ENCODE measurements around the gene CYP17A1.

Gene CYP17A1

DNA sequence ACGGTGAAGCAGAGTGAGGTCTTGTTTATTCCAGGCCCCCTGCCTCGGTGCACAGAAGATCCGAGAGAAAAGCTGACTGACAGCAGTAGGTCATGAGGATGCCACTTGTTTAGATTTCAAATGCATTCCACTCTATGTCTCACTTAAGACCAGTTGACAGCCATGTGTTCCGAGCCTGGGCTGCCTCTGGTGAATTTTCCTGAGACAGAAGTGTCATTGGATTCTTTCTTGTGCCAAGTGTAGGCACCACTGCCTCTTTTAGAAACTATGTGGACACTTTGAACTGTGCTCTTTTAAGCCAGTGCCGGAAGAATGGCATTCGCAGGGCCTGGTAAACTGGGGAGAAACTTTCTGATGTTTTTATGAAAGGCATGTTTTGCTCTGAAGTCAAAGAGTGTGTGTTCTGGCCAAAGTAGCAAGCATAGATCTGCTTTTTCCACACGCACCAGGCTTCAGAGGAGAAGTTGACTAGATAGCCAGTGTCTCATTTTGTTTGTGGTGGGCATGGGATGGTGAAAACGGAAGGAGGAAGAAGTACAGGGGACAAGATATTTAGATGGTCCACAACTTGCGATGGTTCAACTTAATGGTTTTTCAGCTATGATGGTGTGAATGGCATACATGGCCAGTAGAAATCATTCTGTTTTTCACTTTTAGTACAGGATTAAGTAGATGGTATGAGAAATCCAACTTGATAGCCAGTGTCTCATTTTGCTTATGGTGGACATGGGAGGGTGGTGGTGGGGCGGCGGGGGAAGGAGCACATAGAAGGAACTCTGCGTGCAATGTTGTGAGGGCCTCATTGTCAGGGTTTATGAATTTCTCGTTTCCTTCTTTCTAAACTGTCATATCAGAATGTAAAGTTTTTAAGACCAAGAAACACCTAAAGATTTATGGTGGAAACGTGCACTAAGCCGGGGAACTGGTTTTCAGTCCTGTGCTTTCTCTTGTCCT lies 41.5 kb downstream of the CYP17A1 start:
- peaks cover 12% of the 10 kb centered on the region for H3K4me1 ChIP-seq (ENCODE audit: control insufficient read depth, insufficient read depth, low read length, poor library complexity, severe bottlenecking)
- H3K27me3 ChIP-seq (replicated peaks; ENCODE audit: control insufficient read depth, insufficient read depth, low read length, poor library complexity, severe bottlenecking): no peaks in the 10 kb centered on the region
- peaks cover 29% of the 10 kb centered on the region for H3K36me3 ChIP-seq (ENCODE audit: control insufficient read depth, insufficient read depth, low read length)
- no peak overlapping the region for H3K4me3 ChIP-seq (ENCODE audit: insufficient read depth, low read depth, low read length, poor library complexity, severe bottlenecking)
- DNase-seq: no peak
- no peak overlapping the region for H3K27ac ChIP-seq (ENCODE audit: insufficient read depth, low read length, poor library complexity, severe bottlenecking)
- H3K9me3 ChIP-seq (ENCODE audit: control insufficient read depth, low read length): no peaks in the 10 kb centered on the region

GRCh38 chr10:102791754-102792395 lies 45.3 kb downstream of the CYP17A1 start:
- no peak overlapping the region for H3K27ac ChIP-seq (ENCODE audit: insufficient read depth, low read length, poor library complexity, severe bottlenecking)
- H3K4me1 ChIP-seq (ENCODE audit: control insufficient read depth, insufficient read depth, low read length, poor library complexity, severe bottlenecking): peaks cover 11% of the 10 kb centered on the region
- H3K9me3 ChIP-seq (ENCODE audit: control insufficient read depth, low read length): no peaks in the 10 kb centered on the region
- no peaks in the 10 kb centered on the region for H3K27me3 ChIP-seq (replicated peaks; ENCODE audit: control insufficient read depth, insufficient read depth, low read length, poor library complexity, severe bottlenecking)
- H3K36me3 ChIP-seq (ENCODE audit: control insufficient read depth, insufficient read depth, low read length): peaks cover 3% of the 10 kb centered on the region
- H3K4me3 ChIP-seq (ENCODE audit: insufficient read depth, low read depth, low read length, poor library complexity, severe bottlenecking): no peak overlapping the region
- no peak for DNase-seq

DNA sequence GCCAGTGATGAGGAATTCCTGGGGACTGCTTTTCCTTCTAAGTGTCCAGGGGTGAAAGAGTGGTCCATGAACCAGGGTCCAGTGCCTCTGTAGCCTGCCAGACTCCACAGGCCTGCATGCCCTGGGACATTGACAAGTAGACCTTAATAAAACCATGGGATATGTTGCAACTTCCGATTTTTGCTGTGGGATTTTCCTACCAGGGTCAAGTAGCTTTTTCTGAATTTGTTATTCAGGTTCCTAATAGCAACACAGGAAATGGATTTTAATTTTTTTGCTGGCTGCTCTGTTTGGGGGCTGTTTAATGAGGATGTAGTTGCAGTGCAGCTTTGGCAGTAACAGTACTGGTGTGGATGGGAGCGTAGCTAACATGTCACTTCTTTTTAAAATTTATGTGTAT lies 51.4 kb downstream of the CYP17A1 start:
- Histone ChIP-seq H3K9me3 (ENCODE audit: control insufficient read depth, low read length) (no peaks in the 10 kb centered on the region), H3K27me3 (replicated peaks; ENCODE audit: control insufficient read depth, insufficient read depth, low read length, poor library complexity, severe bottlenecking) (no peaks in the 10 kb centered on the region), H3K27ac (ENCODE audit: insufficient read depth, low read length, poor library complexity, severe bottlenecking) (no peak overlapping the region), H3K36me3 (ENCODE audit: control insufficient read depth, insufficient read depth, low read length) (peaks cover 6% of the 10 kb centered on the region), H3K4me1 (ENCODE audit: control insufficient read depth, insufficient read depth, low read length, poor library complexity, severe bottlenecking) (no peaks in the 10 kb centered on the region), H3K4me3 (ENCODE audit: insufficient read depth, low read depth, low read length, poor library complexity, severe bottlenecking) (no peak overlapping the region)
- DNase-seq: no peak

- H3K4me1 ChIP-seq (ENCODE audit: control insufficient read depth, insufficient read depth, low read length, poor library complexity, severe bottlenecking): no peaks in the 10 kb centered on the region
- no peak overlapping the region for H3K4me3 ChIP-seq (ENCODE audit: insufficient read depth, low read depth, low read length, poor library complexity, severe bottlenecking)
- H3K36me3 ChIP-seq (ENCODE audit: control insufficient read depth, insufficient read depth, low read length): peaks cover 9% of the 10 kb centered on the region
- H3K27ac ChIP-seq (ENCODE audit: insufficient read depth, low read length, poor library complexity, severe bottlenecking): no peak overlapping the region
- no peak for DNase-seq
- H3K9me3 ChIP-seq (ENCODE audit: control insufficient read depth, low read length): no peaks in the 10 kb centered on the region
- no peaks in the 10 kb centered on the region for H3K27me3 ChIP-seq (replicated peaks; ENCODE audit: control insufficient read depth, insufficient read depth, low read length, poor library complexity, severe bottlenecking)
These were observed 53.6 kb downstream of the CYP17A1 start for GRCh38 chr10:102783568-102783967.

- Histone ChIP-seq H3K9me3 (ENCODE audit: control insufficient read depth, low read length) (no peaks in the 10 kb centered on the region), H3K27ac (ENCODE audit: insufficient read depth, low read length, poor library complexity, severe bottlenecking) (no peak overlapping the region), H3K36me3 (ENCODE audit: control insufficient read depth, insufficient read depth, low read length) (peaks cover 9% of the 10 kb centered on the region), H3K27me3 (replicated peaks; ENCODE audit: control insufficient read depth, insufficient read depth, low read length, poor library complexity, severe bottlenecking) (no peaks in the 10 kb centered on the region), H3K4me3 (ENCODE audit: insufficient read depth, low read depth, low read length, poor library complexity, severe bottlenecking) (no peak overlapping the region), H3K4me1 (ENCODE audit: control insufficient read depth, insufficient read depth, low read length, poor library complexity, severe bottlenecking) (no peaks in the 10 kb centered on the region)
- no peak for DNase-seq
These were observed 54.3 kb downstream of the CYP17A1 start for GRCh38 chr10:102782673-102783551.

DNA sequence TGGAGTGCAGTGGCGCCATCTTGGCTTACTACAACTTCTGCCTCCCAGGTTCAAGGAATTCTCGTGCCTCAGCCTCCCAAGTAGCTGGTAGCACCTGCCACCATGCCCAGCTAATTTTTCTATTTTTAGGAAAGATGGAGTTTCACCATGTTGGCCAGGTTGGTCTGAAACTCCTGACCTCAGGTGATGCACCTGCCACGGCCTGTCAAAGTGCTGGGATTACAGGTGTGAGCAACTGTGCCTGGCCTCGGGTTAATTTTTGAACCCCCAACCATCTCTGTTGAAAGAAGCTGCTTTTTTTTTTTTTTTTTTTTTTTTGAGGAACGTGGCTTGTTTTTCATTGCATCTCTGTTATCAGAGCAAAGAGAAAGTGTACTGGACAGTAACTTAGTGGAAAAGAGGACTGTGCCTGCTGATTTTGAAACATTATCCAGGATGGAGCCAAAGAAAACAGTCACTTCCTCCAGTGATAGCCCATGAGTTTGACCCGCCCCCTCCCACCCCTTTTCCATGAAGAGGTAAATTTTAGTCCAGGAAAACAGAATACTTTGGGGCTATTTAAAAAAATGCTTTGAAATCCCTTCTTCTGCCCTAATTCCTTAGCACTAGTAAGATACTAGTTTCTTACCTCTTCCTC lies 55.2 kb downstream of the CYP17A1 start:
- Histone ChIP-seq H3K27me3 (replicated peaks; ENCODE audit: control insufficient read depth, insufficient read depth, low read length, poor library complexity, severe bottlenecking) (no peaks in the 10 kb centered on the region), H3K36me3 (ENCODE audit: control insufficient read depth, insufficient read depth, low read length) (peaks cover 9% of the 10 kb centered on the region), H3K9me3 (ENCODE audit: control insufficient read depth, low read length) (no peaks in the 10 kb centered on the region), H3K27ac (ENCODE audit: insufficient read depth, low read length, poor library complexity, severe bottlenecking) (no peak overlapping the region), H3K4me1 (ENCODE audit: control insufficient read depth, insufficient read depth, low read length, poor library complexity, severe bottlenecking) (no peaks in the 10 kb centered on the region), H3K4me3 (ENCODE audit: insufficient read depth, low read depth, low read length, poor library complexity, severe bottlenecking) (no peak overlapping the region)
- no peak for DNase-seq

DNA sequence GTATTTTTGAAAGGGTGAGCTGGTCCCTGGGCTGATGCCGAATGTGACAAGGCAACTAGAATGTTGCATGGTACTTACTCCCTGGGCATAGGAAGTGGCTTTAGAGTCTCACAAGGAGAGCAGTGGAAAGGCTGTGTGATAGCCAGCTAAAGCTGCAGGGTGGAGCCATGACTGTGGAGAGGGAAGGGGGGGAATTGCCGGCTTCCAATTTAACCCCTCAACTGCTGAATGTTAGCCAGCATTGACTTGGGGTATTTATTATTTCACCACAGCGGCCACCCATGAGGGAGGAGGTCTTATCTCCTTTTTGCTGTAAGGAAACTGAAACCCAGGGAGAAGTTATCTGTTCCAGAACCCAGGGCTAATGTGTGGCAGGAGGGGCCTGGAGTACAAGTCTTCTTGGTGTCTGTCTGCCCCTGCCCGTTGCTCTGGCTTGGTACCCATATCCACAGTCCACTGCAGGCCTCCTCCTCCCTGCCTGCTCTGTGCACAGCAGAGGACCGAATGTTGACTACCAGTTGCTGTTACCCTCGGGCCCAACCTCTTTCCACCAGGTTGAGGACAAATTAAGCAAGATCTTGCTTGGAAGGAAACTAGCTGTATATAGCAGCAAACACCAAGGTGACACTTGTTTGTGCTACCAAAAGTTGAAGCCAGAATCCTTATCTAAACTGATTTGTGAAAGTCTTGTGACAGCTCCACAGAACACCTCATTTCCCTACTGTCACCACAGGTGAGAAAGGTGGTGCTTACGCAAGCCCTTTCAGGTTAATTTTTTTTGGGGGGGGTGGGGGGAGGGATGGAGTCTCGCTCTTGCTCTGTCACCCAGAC lies 55.9 kb downstream of the CYP17A1 start:
- peaks cover 9% of the 10 kb centered on the region for H3K36me3 ChIP-seq (ENCODE audit: control insufficient read depth, insufficient read depth, low read length)
- H3K4me3 ChIP-seq (ENCODE audit: insufficient read depth, low read depth, low read length, poor library complexity, severe bottlenecking): no peak overlapping the region
- no peaks in the 10 kb centered on the region for H3K4me1 ChIP-seq (ENCODE audit: control insufficient read depth, insufficient read depth, low read length, poor library complexity, severe bottlenecking)
- H3K27ac ChIP-seq (ENCODE audit: insufficient read depth, low read length, poor library complexity, severe bottlenecking): no peak overlapping the region
- no peaks in the 10 kb centered on the region for H3K9me3 ChIP-seq (ENCODE audit: control insufficient read depth, low read length)
- H3K27me3 ChIP-seq (replicated peaks; ENCODE audit: control insufficient read depth, insufficient read depth, low read length, poor library complexity, severe bottlenecking): no peaks in the 10 kb centered on the region
- no peak for DNase-seq

All from effector memory CD4-positive, alpha-beta T cell (primary cell).